Natural killer cell (primary cell): ENCODE data around the gene SPTB. TPM values are rescaled to one million over a fixed set of nuclear protein-coding genes. Genes with fewer than 3 reads are reported as not detected.

Experiments used
- ATAC-seq, 3 donors: fragments of 150-1000 bp in 2 of 3; fragments of 200-7000 bp in 1 of 3; cut with Tn5 transposase; 1 replicate in 1 of 3; 2 replicates in 2 of 3; pipeline ENCODE4 v1.10.0; 2021; ENCODE audit warnings: mild to moderate bottlenecking in 2 of 3, moderate library complexity in 2 of 3
- DNase-seq, 2 donors: peaks; one replicate each; pipeline versions ENCODE4 v3.0.0 to v3.0.0-alpha.2; 2013 to 2021; ENCODE audit warnings: mixed read lengths in 1 of 2
- H3K27ac ChIP-seq: one replicate; pipeline ENCODE4 v1.5.1; 2013; ENCODE audit warnings: mild to moderate bottlenecking, low read length
- H3K27me3 ChIP-seq: one replicate; pipeline ENCODE4 v1.6.1; 2013; ENCODE audit warnings: low read length; ENCODE audit not compliant: control insufficient read depth, insufficient read depth
- H3K36me3 ChIP-seq: one replicate; pipeline ENCODE4 v1.6.1; 2013; ENCODE audit warnings: low read length; ENCODE audit not compliant: control insufficient read depth, insufficient read depth
- H3K4me1 ChIP-seq: one replicate; pipeline ENCODE4 v1.6.1; 2013; ENCODE audit warnings: low read length; ENCODE audit not compliant: control insufficient read depth, insufficient read depth
- H3K4me3 ChIP-seq: one replicate; pipeline ENCODE4 v1.5.1; 2013; ENCODE audit warnings: low read length
- H3K9me3 ChIP-seq: one replicate; pipeline ENCODE4 v1.6.1; 2013; ENCODE audit warnings: low read length; ENCODE audit not compliant: control insufficient read depth, insufficient read depth
- H3K27ac Mint-ChIP-seq, 2 donors: one replicate each; pipeline ENCODE4 v1.8.0; 2022; ENCODE audit warnings: mild to moderate bottlenecking in 2 of 2, mixed read lengths in 2 of 2, moderate library complexity in 1 of 2
- H3K27me3 Mint-ChIP-seq, 2 donors: one replicate each; pipeline ENCODE4 v1.8.0; 2022; ENCODE audit warnings: low read depth in 2 of 2, mixed read lengths in 2 of 2
- H3K36me3 Mint-ChIP-seq: one replicate; pipeline ENCODE4 v1.8.0; 2022; ENCODE audit warnings: mixed read lengths
- H3K4me1 Mint-ChIP-seq, 2 donors: one replicate each; pipeline ENCODE4 v1.8.0; 2022; ENCODE audit warnings: mixed read lengths in 2 of 2
- H3K4me3 Mint-ChIP-seq: one replicate; pipeline ENCODE4 v1.8.0; 2022; ENCODE audit warnings: mild to moderate bottlenecking, moderate library complexity, mixed read lengths
- H3K9me3 Mint-ChIP-seq, 2 donors: one replicate each; pipeline ENCODE4 v1.8.0; 2022; ENCODE audit warnings: mixed read lengths in 2 of 2
- CTCF ChIP-seq: fragments of 200-600 bp; IDR thresholded peaks from one replicate; pipeline ENCODE4 v1.8.0; 2022; ENCODE audit warnings: antibody characterized with exemption
- WGBS: methylation state at CpG from one replicate; pipeline ENCODE4 v1.1.7; 2013; ENCODE audit warnings: missing lambda C conversion rate; ENCODE audit not compliant: insufficient coverage; 5-methylcytosine and 5-hydroxymethylcytosine counted together
- intact Hi-C: fragments of 100-400 bp; cut with micrococcal nuclease; formaldehyde crosslinking; loops from one replicate; pipeline ENCODE4 v1.14.2; 2022
- total RNA-seq, 4 donors: library from RNA; stranded (reverse); fragments of 120-200 nt in 1 of 4; gene quantifications; one replicate each; pipeline versions ENCODE4 v1.2.3 to v1.2.4, GENCODE V29; 2013 to 2022

The SPTB gene
- total RNA-seq, 3 donors from 2014 or later (not counting 1 experiment from before 2014, with no cell fraction given), result 0.07 to 0.59 (median 0.13) TPM

GRCh38 chr14:64808449-64808848, 71.3 kb downstream of the SPTB start:
- H3K27ac Mint-ChIP-seq, result no peak overlapping the region
- Histone ChIP-seq H3K27ac (no peak overlapping the region), H3K4me1 (no peaks in the 10 kb centered on the region), H3K27me3 (no peaks in the 10 kb centered on the region), H3K36me3 (no peaks in the 10 kb centered on the region), H3K4me3 (no peak overlapping the region), H3K9me3 (no peaks in the 10 kb centered on the region)
- no peaks in the 10 kb centered on the region for H3K9me3 Mint-ChIP-seq
- intact Hi-C loops, result no loop called here
- no peak for TF ChIP-seq CTCF
- DNase-seq (no peak), ATAC-seq (no peak)
- H3K36me3 Mint-ChIP-seq, result no peaks in the 10 kb centered on the region
- peaks cover 11% of the 10 kb centered on the region in 2 donors for H3K27me3 Mint-ChIP-seq
- H3K4me1 Mint-ChIP-seq, result no peaks in the 10 kb centered on the region
- no peak overlapping the region for H3K4me3 Mint-ChIP-seq
- WGBS, result 90% methylated on average over 4 of the region's 4 CpGs

GRCh38 chr14:64807551-64807950, 72.2 kb downstream of the SPTB start:
- DNase-seq, result no peak
- H3K4me1 Mint-ChIP-seq, result no peaks in the 10 kb centered on the region
- Histone ChIP-seq H3K27me3 (no peaks in the 10 kb centered on the region), H3K4me3 (no peak overlapping the region), H3K9me3 (no peaks in the 10 kb centered on the region), H3K4me1 (no peaks in the 10 kb centered on the region), H3K36me3 (no peaks in the 10 kb centered on the region), H3K27ac (no peak overlapping the region)
- no peak for TF ChIP-seq CTCF
- intact Hi-C loops, result no loop called here
- no peak for ATAC-seq
- H3K4me3 Mint-ChIP-seq, result no peak overlapping the region
- no peak overlapping the region for H3K27ac Mint-ChIP-seq
- H3K27me3 Mint-ChIP-seq, result peaks cover 2 to 11% of the 10 kb centered on the region in 2 donors
- H3K9me3 Mint-ChIP-seq, result no peaks in the 10 kb centered on the region
- no peaks in the 10 kb centered on the region for H3K36me3 Mint-ChIP-seq
- WGBS, result 93% methylated on average over 5 of the region's 5 CpGs

GRCh38 chr14:64806862-64807495, 72.7 kb downstream of the SPTB start:
- H3K9me3 ChIP-seq, result no peaks in the 10 kb centered on the region
- Mint-ChIP-seq H3K27me3 (peaks cover 0 to 11% of the 10 kb centered on the region in 2 donors), H3K36me3 (no peaks in the 10 kb centered on the region), H3K4me3 (no peak overlapping the region), H3K9me3 (no peaks in the 10 kb centered on the region), H3K27ac (no peak overlapping the region), H3K4me1 (no peaks in the 10 kb centered on the region)
- intact Hi-C loops, result no loop called here
- DNase-seq (no peak), ATAC-seq (no peak)
- no peak overlapping the region for H3K27ac ChIP-seq
- WGBS, result 85% methylated on average over 5 of the region's 6 CpGs
- no peaks in the 10 kb centered on the region for H3K36me3 ChIP-seq
- H3K4me3 ChIP-seq, result no peak overlapping the region
- H3K27me3 ChIP-seq, result no peaks in the 10 kb centered on the region
- H3K4me1 ChIP-seq, result no peaks in the 10 kb centered on the region
- TF ChIP-seq CTCF, result no peak
